Mesenchymal stem cell (in vitro differentiated cells and primary cell): ENCODE measurements around the gene EHD1.
A peak's percentile ranks its signal among the peaks of the same experiment; 100 is the strongest.

Experiments used
- DNase-seq: peaks from one replicate; pipeline ENCODE4 v3.0.0-alpha.2; 2013
- H2AFZ ChIP-seq: one replicate; pipeline ENCODE4 v1.6.1; 2013; ENCODE audit warnings: low read depth, mild to moderate bottlenecking, control low read depth, inconsistent platforms, low read length, moderate library complexity
- H2AK5ac ChIP-seq: 2 replicates; pipeline ENCODE4 v1.6.1; 2013; ENCODE audit warnings: low read length, moderate library complexity, mild to moderate bottlenecking, inconsistent platforms; ENCODE audit not compliant: severe bottlenecking
- H2BK120ac ChIP-seq: one replicate; pipeline ENCODE4 v1.6.1; 2013; ENCODE audit warnings: low read depth, mild to moderate bottlenecking, inconsistent platforms, low read length, moderate library complexity
- H2BK12ac ChIP-seq, 2 experiments: one replicate each; pipeline ENCODE4 v1.6.1; 2013; ENCODE audit warnings: inconsistent platforms in 2 of 2, low read length in 2 of 2, mild to moderate bottlenecking in 2 of 2, moderate library complexity in 2 of 2, control low read depth in 1 of 2
- H2BK15ac ChIP-seq: one replicate; pipeline ENCODE4 v1.6.1; 2013; ENCODE audit warnings: mild to moderate bottlenecking, low read depth, inconsistent platforms; ENCODE audit not compliant: poor library complexity, severe bottlenecking
- H2BK5ac ChIP-seq: 2 replicates; pipeline ENCODE4 v1.6.1; 2013; ENCODE audit warnings: low read depth, mild to moderate bottlenecking, low read length, control low read depth, inconsistent platforms; ENCODE audit not compliant: poor library complexity, severe bottlenecking
- H3K14ac ChIP-seq, 2 experiments: one replicate each; pipeline ENCODE4 v1.6.1; 2013; ENCODE audit warnings: inconsistent platforms in 2 of 2, low read length in 2 of 2, control low read depth in 1 of 2, mild to moderate bottlenecking in 1 of 2, moderate library complexity in 1 of 2
- H3K18ac ChIP-seq, 2 experiments: one replicate each; pipeline ENCODE4 v1.6.1; 2013; ENCODE audit warnings: inconsistent platforms in 2 of 2, low read length in 2 of 2, control low read depth in 1 of 2, low read depth in 1 of 2, mild to moderate bottlenecking in 1 of 2
- H3K23ac ChIP-seq, 2 experiments: one replicate each; pipeline ENCODE4 v1.6.1; 2013; ENCODE audit warnings: inconsistent platforms in 2 of 2, low read length in 2 of 2, mild to moderate bottlenecking in 2 of 2, moderate library complexity in 2 of 2, control low read depth in 1 of 2
- H3K27ac ChIP-seq: 2 replicates; pipeline ENCODE4 v1.5.1; 2013; ENCODE audit warnings: mild to moderate bottlenecking, moderate library complexity, low read length, control low read depth, inconsistent platforms; ENCODE audit not compliant: poor library complexity, severe bottlenecking
- H3K27me3 ChIP-seq, 2 experiments: 2 replicates each; pipeline versions ENCODE4 v1.6.1 to v1.7.0; 2013; ENCODE audit warnings: low read length in 2 of 2, mild to moderate bottlenecking in 2 of 2, moderate library complexity in 2 of 2, control low read depth in 1 of 2, inconsistent platforms in 1 of 2; ENCODE audit not compliant: control insufficient read depth in 1 of 2, insufficient read depth in 1 of 2
- H3K36me3 ChIP-seq, 2 experiments: 2 replicates each; pipeline versions ENCODE4 v1.6.1 to v1.7.0; 2013; ENCODE audit warnings: low read length in 2 of 2, control low read depth in 1 of 2, inconsistent platforms in 1 of 2, low read depth in 1 of 2, mild to moderate bottlenecking in 1 of 2; ENCODE audit not compliant: insufficient read depth in 2 of 2, control insufficient read depth in 1 of 2
- H3K4ac ChIP-seq, 2 experiments: one replicate each; pipeline ENCODE4 v1.6.1; 2013; ENCODE audit warnings: inconsistent platforms in 2 of 2, low read length in 2 of 2, mild to moderate bottlenecking in 2 of 2, moderate library complexity in 2 of 2, control low read depth in 1 of 2, low read depth in 1 of 2
- H3K4me1 ChIP-seq: 2 replicates; pipeline ENCODE4 v1.6.1; 2013; ENCODE audit warnings: low read depth, low read length, control low read depth; ENCODE audit not compliant: control insufficient read depth, insufficient read depth
- H3K4me2 ChIP-seq: 2 replicates; pipeline ENCODE4 v1.6.1; 2013; ENCODE audit warnings: low read length, mild to moderate bottlenecking, inconsistent platforms; ENCODE audit not compliant: poor library complexity, severe bottlenecking
- H3K4me3 ChIP-seq, 2 experiments: 2 replicates each; pipeline versions ENCODE4 v1.5.1 to v1.7.0; 2013; ENCODE audit warnings: low read length in 2 of 2, mild to moderate bottlenecking in 2 of 2, control low read depth in 1 of 2, low read depth in 1 of 2; ENCODE audit not compliant: insufficient read depth in 1 of 2
- H3K79me1 ChIP-seq: replicated peaks from 2 replicates; pipeline ENCODE4 v1.6.1; 2013; ENCODE audit warnings: mild to moderate bottlenecking, control low read depth, low read length, inconsistent platforms; ENCODE audit not compliant: poor library complexity, severe bottlenecking
- H3K9ac ChIP-seq: 2 replicates; pipeline ENCODE4 v1.7.0; 2013; ENCODE audit warnings: mild to moderate bottlenecking, low read length, moderate library complexity
- H3K9me3 ChIP-seq: 2 replicates; pipeline ENCODE4 v1.7.0; 2013; ENCODE audit warnings: mild to moderate bottlenecking, low read length; ENCODE audit not compliant: control insufficient read depth
- H4K8ac ChIP-seq: one replicate; pipeline ENCODE4 v1.6.1; 2013; ENCODE audit warnings: inconsistent platforms, mild to moderate bottlenecking, low read length, moderate library complexity
- H4K91ac ChIP-seq: one replicate; pipeline ENCODE4 v1.6.1; 2013; ENCODE audit warnings: mild to moderate bottlenecking, low read length, inconsistent platforms
- WGBS: methylation state at CpG from one replicate; pipeline ENCODE4 v1.1.7; 2013; ENCODE audit warnings: mixed read lengths; 5-methylcytosine and 5-hydroxymethylcytosine counted together

EHD1 gene

GRCh38 chr11:64844330-64845128 is 33.9 kb downstream of the EHD1 start, which contains the start of gene CDC42BPG:
Gene CDC42BPG, minus strand, starts transcription at chr11:64844653. Its CDS starts 84 bp downstream, at chr11:64844569.
- Histone ChIP-seq H3K9me3 (no peaks in the 10 kb centered on the region), H3K4me1 (peaks cover 44% of the 10 kb centered on the region), H3K27ac (no peak within 1 kb of the TSS), H3K79me1 (peaks cover 3% of the 10 kb centered on the region), H2BK15ac (peak within 1 kb of the TSS; percentile 50), H3K4me2 (peak within 1 kb of the TSS; percentile 74), H2BK5ac (no peak within 1 kb of the TSS), H3K4me3 (peak within 1 kb of the TSS in 1 of 2 experiments; percentile 59), H4K91ac (peak within 1 kb of the TSS; percentile 70), H3K18ac (peak within 1 kb of the TSS in 1 of 2 experiments; percentile 76), H3K23ac (peak within 1 kb of the TSS in 1 of 2 experiments; percentile 51), H2BK12ac (peak within 1 kb of the TSS in 1 of 2 experiments; percentile 96), H3K14ac (peak within 1 kb of the TSS in 1 of 2 experiments; percentile 64), H4K8ac (peak within 1 kb of the TSS; percentile 90), H2BK120ac (peak within 1 kb of the TSS; percentile 64), H3K27me3 (no peaks in the 10 kb centered on the region), H3K36me3 (peaks cover 0 to 10% of the 10 kb centered on the region in 2 experiments), H2AFZ (peak within 1 kb of the TSS; percentile 49), H2AK5ac (no peak within 1 kb of the TSS), H3K4ac (peak within 1 kb of the TSS in 1 of 2 experiments; percentile 42), H3K9ac (no peak within 1 kb of the TSS)
- WGBS: 2% methylated on average over 45 of the region's 96 CpGs
- peak; percentile 71 for DNase-seq

- H2AK5ac ChIP-seq: no peak overlapping the region
- H3K27me3 ChIP-seq: no peaks in the 10 kb centered on the region
- H4K91ac ChIP-seq: no peak overlapping the region
- H3K9me3 ChIP-seq: no peaks in the 10 kb centered on the region
- no peak overlapping the region for H3K4ac ChIP-seq
- H3K79me1 ChIP-seq: peaks cover 3% of the 10 kb centered on the region
- H2BK5ac ChIP-seq: no peak overlapping the region
- 72% methylated on average over 20 of the region's 27 CpGs for WGBS
- peaks cover 0 to 17% of the 10 kb centered on the region in 2 experiments for H3K36me3 ChIP-seq
- no peak overlapping the region for H3K27ac ChIP-seq
- H3K23ac ChIP-seq: no peak overlapping the region
- H3K4me3 ChIP-seq: peak overlapping the region in 1 of 2 experiments; percentile 59
- H2BK12ac ChIP-seq: peak overlapping the region in 1 of 2 experiments; percentile 29
- H2BK15ac ChIP-seq: peak overlapping the region; percentile 23
- peak overlapping the region; percentile 74 for H3K4me2 ChIP-seq
- peak overlapping the region in 1 of 2 experiments; percentile 64 for H3K14ac ChIP-seq
- H3K9ac ChIP-seq: no peak overlapping the region
- peak overlapping the region; percentile 18 for H2AFZ ChIP-seq
- H2BK120ac ChIP-seq: no peak overlapping the region
- H3K4me1 ChIP-seq: peaks cover 42% of the 10 kb centered on the region
- no peak for DNase-seq
- no peak overlapping the region for H4K8ac ChIP-seq
- H3K18ac ChIP-seq: peak overlapping the region in 1 of 2 experiments; percentile 76
Measured at GRCh38 chr11:64843686-64844329, 34.6 kb downstream of the EHD1 start.

GRCh38 chr11:64842851-64843685 is 35.4 kb downstream of the EHD1 start:
- H3K27ac ChIP-seq: peak overlapping the region; percentile 2
- no peak overlapping the region for H3K4me2 ChIP-seq
- H4K8ac ChIP-seq: peak overlapping the region; percentile 8
- H2AK5ac ChIP-seq: peak overlapping the region; percentile 92
- no peak for DNase-seq
- no peaks in the 10 kb centered on the region for H3K9me3 ChIP-seq
- no peak overlapping the region for H2BK5ac ChIP-seq
- no peak overlapping the region for H3K4ac ChIP-seq
- peak overlapping the region in 1 of 2 experiments; percentile 83 for H3K14ac ChIP-seq
- H3K27me3 ChIP-seq: no peaks in the 10 kb centered on the region
- peaks cover 35% of the 10 kb centered on the region for H3K4me1 ChIP-seq
- peak overlapping the region; percentile 70 for H4K91ac ChIP-seq
- H3K18ac ChIP-seq: peak overlapping the region; percentile 8 to 64
- H2BK12ac ChIP-seq: peak overlapping the region in 1 of 2 experiments; percentile 96
- peaks cover 0 to 24% of the 10 kb centered on the region in 2 experiments for H3K36me3 ChIP-seq
- peaks cover 3% of the 10 kb centered on the region for H3K79me1 ChIP-seq
- H2BK120ac ChIP-seq: no peak overlapping the region
- 73% methylated on average over 17 of the region's 19 CpGs for whole genome bisulfite sequencing
- H2AFZ ChIP-seq: peak overlapping the region; percentile 55
- H3K23ac ChIP-seq: peak overlapping the region in 1 of 2 experiments; percentile 96
- H3K4me3 ChIP-seq: no peak overlapping the region
- H2BK15ac ChIP-seq: peak overlapping the region; percentile 26
- no peak overlapping the region for H3K9ac ChIP-seq
